ENCODE measurements around the gene LRMDA. TPM values are rescaled to one million over a fixed set of nuclear protein-coding genes. Genes with fewer than 3 reads are reported as not detected.
A peak's percentile ranks its signal among the peaks of the same experiment; 100 is the strongest.

Gene LRMDA
- total RNA-seq, 1 experiment from 2014 or later, result not detected

DNA sequence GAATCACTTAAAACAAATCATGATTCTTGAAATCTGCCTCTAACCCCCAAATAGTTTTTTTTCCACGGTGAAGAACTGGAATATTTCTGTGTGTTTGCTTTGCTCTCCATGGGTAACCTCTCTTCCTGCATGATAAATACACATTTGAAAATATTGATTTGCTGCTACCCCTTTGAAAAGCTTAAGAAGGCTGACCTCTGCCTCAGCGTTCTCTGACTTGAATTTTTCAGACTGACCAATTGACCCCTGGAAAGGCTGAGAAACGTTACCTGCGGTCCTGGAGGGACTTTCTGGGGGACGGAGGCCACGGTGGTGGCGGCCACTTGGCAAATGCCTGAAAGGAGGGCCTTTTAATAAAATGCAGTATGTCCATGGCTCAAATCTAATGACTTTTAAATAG lies 520.2 kb downstream of the LRMDA start:
- no peak for DNase-seq (ENCODE audit: low read depth)

DNA sequence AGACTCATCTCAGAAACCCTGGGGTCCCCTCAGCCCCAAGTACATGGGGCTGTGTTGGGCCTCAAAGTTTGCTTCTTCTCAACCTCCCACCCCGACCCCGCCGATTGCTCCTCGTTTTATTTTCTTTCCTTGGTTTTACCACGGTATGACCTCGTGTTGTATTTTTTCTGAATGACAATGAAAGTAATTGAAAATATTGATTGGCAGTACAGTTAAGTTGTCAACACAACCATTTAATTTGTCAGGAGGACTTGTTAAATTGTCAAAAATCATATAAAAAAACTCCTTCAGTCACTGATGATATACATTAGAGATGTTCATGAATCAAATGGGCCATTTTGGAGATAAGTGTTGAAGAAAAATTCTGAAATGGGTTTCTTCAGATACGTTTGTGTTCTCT lies 520.7 kb downstream of the LRMDA start:
- DNase-seq (ENCODE audit: low read depth), result no peak

DNA sequence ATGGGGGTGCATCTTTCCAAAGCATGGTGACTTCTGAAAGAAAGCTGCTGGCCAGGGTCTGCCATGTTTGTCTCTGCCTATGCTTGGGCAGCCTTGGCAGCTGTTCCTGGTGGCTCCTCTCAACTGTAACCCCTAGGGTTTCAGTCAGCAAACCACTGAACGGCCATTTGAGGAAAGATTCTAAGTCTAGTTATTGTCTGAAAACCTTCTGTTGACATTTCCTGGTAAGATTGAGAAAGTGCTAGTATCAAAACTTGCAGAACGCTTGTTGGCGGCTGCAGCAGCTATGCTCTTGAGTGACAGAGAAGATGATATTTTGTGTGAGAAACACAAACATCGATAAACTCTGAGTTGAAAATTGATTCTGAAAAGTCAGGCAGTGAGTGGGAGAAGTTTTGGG lies 523.1 kb downstream of the LRMDA start:
- DNase-seq (ENCODE audit: low read depth), result no peak

DNA sequence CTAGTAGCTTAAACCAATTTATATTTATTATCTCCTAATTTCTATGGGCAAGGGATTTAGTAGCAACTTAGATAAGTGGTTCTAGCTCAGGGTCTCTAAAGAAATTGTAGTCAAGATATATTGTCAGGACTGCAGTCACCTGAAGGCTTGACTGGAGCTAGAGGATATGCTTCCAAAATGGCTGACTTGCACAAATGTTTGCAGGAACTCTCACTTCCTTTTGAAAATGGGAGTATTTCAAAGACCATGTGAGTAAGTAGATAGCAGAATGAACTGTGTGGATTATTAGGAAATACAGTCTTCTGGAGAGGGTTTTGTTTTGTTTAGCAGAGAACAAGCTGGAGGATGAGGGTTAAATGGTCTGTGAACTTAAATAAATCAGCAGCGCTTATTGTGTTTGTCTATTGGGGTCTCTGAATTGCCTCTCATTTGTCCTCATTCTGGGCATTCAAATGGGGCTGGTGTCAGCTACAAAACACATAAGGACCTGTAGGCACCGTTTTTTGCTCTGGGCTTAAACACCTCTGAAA lies 524.6 kb downstream of the LRMDA start:
- DNase-seq (ENCODE audit: low read depth), result no peak

DNA sequence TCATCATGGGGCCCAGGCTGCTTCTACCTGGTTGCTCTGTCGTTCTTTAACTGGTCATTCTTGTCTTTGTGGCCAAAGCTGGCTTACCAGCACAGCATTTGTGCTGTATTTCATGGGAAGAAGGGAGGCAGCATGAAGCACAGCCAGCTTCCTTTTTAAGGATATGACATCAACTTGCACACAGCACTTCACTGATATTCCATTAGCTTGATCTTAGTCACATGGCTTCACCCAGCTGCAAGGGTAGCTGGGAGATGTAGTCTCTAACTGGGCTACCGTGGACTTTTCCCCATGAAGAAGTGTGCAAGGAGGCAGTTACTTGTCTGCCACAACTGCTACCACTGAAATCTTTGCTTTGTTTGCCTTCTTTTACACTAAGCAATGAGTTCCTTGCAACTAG lies 525.2 kb downstream of the LRMDA start:
- peak; percentile 15 for DNase-seq (ENCODE audit: low read depth)

DNA sequence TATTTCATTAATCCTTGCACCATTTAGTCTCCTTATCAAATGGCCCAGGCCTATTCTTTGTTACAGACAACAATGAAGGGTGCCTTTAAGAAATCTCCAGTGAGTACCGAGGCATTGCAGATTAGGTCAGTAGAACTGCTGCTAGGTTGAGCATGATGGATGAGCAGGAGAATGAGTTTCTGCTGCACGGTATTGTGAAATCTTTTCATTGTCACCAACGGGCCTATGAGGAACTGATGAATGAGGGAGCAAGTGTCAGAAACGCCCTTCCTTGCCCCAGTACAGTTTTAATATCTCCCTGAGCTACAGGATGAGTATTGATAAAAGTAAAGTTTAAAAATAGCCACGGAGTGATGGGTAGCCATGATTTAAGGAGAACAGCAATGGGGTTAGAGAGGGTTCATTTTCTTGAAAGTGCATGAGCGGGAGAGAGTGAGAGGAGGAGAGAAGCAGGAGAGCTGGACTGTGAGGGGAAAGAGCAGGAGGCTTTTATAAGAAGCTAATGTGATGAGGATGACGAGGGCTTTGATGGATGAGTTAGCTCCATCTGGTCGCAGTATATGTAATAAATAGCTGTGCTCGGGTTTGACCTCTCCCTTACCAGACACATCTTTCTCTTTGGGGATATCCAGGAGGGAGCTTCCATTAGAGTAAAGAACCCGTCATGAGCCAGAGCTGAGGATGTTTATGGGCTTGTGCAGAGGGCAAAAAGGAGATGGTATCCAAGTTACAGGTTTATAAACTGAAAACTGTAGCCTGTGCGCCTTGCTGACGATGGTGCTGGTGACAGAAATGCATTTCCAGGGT lies 526.1 kb downstream of the LRMDA start:
- DNase-seq (ENCODE audit: low read depth), result no peak

DNA sequence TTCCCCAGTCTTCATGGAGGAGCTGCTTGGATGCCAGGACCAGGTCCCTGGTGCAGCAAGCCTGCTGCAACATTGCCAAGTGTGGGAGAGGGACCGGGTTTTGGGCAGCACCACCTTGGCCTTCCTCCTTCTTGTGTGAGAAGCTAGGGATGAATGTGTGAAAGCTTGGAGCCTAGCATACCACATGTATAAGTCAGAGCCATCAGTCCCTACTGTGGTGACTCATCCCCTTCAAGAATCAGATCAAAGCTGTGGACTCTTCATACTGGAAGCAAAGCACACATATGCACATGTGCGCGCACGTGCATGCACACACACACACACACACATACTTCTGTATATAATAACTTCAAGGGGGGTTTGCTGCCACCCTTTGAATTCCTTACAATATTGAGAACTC lies 527.8 kb downstream of the LRMDA start:
- DNase-seq (ENCODE audit: low read depth), result peak; percentile 80

DNA sequence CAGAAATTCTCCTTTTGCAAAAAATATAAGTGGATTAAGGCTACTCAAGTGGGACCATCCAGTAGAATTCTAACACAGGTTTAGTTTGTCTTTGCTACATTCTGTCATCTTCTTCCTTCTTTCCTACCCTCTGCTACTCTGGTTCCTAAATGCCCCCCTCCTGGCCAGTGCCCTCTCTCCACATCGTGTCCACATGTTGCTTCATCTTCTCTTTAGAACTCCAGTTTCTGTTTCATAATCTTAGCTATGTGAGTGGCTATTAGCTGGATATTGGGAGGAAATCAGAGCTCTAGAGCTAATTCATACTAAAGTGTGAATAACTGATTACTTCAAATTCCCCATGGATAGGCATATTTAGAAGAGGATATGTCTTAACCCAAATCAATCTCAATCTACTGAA lies 528.5 kb downstream of the LRMDA start:
- DNase-seq (ENCODE audit: low read depth), result no peak

DNA sequence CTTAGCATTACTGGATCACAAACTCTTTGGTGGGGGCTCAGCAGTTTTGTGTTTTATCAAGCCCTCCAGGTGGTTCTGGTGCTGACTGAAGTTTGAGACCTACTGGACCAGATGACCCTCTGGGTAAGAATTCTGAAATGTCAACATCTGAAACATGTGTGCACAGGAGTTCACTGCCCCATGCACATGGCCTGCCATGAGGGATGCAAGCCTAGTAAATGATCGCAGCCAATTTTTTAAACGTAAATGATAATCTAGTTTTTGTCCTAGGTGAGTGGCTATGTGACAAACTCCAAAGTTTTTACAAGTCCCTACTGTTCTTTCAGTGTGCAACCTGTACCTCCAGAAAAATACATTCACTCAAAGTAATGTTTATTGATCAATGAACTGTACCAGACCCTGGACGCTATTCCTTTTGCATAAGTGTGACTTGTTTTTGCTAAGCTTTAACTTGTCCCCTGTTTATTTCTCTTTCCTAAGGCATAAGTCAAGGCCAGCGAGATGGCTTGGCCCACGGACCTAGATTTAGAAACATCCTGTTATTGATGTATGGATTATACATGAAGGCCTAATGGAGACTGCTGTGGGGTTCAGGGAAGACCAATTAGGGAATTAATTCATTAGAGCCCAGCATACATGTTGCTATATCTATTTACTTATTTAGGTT lies 531.1 kb downstream of the LRMDA start:
- no peak for DNase-seq (ENCODE audit: low read depth)

DNA sequence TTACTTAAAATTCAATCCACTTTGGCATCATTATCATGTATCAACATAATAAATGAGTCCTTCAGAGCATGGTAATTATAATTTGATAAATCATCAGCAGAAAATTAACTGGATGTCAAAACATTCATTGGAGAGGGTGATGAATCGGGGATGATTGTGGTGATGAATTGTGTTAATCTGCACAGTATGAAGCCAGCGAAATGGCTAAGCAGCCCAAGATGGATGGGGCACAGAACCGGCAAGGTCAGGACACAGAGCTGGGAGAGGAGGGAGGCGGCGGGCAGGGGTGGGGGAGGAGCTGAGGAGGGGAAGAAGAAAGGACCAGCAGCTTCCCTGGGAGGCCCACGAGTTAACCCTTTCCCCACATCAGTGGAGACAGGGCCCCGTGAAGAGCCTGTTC lies 536.1 kb downstream of the LRMDA start:
- DNase-seq (ENCODE audit: low read depth), result no peak

DNA sequence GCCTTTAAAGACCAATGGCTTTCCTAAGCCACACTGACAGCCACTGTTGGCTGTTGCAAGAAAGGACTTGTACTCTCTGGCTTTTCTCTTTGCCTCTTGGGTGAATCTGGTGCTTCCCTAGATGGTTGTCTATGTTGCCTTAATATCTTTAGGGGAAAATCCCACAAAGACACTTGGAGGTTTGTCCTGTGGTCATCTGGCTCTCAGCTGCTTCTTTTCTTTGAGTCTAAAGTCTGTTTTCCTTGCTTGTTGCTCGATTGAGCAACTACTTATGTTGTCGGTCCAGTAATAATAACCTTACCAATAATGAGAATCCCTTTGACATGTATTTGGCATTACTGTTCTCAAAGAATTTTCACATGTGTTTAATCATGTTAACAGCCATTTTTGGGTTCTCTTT lies 537.6 kb downstream of the LRMDA start:
- DNase-seq (ENCODE audit: low read depth), result no peak

DNA sequence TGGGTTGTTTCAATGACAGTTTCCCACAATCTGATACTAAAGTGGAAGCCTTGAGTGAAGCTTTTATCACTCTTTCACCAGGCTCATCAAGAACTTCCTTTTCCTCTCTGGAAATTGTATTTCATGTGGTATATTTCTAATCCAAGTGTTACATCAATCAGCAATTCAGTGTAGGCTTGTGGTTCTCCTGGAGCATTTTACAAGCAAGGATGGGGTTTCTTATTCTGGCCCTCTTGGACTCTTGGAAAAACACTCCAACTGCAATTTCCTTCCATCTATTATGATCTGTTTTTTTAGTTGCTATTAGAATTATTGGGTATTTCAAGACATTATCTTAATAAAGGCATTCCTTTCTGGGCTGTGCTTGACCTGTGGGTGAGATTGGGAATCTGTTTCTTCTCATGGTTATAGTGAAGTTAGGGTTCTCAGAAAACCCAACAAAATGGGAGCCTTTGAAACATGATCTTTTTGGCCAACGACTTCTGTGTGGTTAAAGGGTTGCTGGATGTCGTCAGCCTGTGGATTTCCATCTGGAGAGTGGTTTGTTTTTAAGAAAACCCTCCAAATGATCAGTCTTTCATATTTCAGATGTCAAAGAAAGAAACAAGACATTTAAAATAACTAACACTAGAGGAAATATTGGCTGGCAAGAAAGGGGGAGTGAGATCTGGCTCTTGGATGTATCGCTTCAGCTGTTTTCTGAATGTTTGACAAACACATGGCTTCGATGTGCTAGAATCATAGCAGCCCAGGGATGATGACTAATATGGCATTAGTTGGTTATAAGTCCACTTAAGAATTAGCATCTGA lies 540.2 kb downstream of the LRMDA start:
- peak; percentile 47 for DNase-seq (ENCODE audit: low read depth)

DNA sequence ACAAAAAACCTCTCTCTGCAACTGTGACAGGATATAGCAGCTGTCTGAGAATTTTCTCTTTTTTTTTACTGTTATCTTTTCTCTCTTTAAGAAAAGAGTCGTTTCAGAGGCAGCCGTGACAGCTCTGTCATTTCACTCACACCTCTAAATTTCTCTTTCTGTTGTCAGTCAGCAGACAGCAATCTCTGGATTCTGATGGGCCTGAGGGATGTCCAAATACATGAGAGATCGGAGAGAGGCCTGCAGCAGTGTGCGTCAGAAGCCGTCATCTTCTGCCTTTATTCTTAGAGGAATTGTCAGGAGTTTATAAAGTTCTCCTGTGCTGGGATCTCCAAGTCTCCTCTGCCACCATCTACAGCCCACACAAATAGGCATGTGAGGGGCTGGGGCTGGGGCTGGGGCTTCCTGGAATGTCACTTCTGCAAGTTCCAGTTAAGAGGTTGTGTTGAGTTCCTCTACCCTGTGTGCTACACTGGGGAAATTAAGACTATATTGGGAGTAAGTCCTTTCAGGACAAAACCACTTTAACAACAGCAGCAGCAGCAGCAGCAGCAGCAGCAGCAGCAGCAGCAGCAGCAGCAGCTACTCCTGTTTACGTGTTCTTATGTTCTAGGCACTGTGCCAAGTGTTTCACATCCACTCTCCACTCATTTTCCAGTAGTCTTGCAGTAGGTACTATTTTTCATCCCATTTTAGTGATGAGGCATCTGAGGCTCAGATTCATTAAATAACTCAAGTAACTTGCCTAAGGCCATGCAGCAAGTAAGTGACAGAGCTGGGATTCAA lies 541.3 kb downstream of the LRMDA start:
- peak; percentile 12 for DNase-seq (ENCODE audit: low read depth)

DNA sequence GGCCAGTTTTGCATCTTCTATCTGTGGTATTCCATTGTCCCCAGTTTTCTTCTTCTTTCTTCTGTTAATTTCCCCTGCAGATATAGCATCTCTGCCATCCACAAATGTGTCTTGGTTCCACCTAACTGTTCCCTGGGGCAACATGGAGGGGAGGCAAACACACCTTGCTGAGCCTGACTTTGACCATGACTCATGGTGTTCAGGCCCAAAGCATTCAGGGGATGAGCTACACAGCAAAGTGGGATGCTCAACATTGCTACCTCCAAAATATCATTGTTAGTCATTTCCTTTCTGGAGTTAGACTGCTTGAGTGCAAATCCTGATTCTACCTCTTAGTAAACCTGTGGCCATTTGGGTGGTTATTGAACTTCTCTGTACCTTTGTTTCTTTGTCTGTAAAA lies 542.7 kb downstream of the LRMDA start:
- DNase-seq (ENCODE audit: low read depth), result peak; percentile 13

DNA sequence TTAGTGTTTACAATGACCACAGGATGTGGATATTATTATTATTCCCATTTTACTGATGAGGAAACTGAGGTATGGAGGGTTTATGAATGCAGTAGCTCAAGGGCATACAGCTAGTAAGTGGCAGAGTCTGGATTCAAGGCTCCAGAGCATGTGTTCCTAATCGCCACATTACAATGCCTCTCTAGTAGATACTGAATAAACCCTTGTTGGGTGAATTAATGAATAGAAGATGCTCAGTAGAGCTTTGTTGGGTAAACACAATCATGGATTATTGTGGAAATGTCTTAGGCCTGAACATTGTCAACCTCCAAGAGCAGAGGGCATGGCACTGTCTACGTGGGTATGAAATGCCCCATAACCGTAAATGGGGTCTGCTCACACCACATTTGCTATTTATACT lies 545.3 kb downstream of the LRMDA start:
- DNase-seq (ENCODE audit: low read depth), result no peak

DNA sequence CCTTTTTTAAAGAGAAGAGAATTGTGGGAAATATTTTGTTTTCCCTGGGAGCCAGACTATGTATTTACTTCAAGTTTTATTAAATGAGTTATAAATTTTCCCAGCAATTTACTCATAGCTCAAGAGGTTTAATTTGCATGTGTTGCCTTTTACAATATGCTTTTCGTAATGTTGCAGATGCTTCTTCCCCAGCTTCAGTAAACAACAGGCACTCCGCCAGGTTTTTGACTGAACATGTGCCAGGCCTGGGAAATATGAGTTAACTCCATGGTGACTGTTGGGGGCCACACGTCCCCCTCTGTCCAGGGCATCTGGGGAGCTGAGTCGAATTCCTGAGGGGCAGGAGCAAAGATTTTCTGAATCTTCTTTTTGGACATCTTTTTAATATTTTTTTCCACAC lies 545.7 kb downstream of the LRMDA start:
- no peak for DNase-seq (ENCODE audit: low read depth)

DNA sequence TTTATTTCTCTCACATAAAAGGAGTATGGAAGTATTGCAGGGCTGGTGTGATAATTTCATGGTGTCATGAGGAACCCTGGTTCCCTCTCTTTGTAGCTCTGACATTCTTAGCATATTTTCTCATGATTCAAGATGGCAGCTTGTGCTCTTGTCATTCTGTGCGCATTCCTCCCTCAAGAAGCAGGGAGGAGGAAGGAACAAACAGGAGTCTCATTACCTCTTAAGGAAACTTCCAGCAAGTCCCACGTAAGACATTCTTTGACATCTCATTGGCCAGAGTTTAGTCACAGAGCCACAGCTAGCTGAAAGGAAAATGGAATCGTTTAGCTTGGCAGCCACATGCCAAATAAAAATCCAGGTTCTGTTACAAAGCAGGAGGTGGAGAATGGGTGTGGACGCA lies 546.8 kb downstream of the LRMDA start:
- peak; percentile 5 for DNase-seq (ENCODE audit: low read depth)

DNA sequence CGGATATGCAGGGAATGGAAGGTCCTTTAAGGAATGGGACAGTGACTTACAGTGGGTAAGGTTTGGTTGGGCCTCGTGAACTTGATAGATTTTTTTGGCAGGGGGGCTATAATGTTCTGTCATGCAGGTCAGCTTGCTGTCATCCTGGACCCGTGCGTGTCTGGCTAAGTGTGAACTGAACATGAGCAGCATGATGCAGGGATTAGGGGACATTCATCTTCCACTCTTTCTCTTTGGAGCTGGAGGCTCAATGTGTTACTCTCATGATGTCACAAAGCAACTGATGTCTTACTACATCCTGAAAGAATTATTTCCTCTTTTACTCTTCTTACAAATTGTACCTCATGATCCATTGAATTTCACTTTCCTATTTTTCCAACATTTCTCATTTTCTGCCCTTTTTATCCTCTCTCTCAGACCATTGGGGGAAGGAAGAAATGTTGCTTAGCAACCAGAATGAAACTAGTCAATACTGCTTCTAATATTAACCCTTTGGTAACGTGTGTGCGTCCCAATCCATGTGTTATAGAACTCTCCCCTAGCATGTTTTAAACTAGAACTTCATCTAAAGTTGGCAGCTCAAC lies 549.1 kb downstream of the LRMDA start:
- no peak for DNase-seq (ENCODE audit: low read depth)

DNA sequence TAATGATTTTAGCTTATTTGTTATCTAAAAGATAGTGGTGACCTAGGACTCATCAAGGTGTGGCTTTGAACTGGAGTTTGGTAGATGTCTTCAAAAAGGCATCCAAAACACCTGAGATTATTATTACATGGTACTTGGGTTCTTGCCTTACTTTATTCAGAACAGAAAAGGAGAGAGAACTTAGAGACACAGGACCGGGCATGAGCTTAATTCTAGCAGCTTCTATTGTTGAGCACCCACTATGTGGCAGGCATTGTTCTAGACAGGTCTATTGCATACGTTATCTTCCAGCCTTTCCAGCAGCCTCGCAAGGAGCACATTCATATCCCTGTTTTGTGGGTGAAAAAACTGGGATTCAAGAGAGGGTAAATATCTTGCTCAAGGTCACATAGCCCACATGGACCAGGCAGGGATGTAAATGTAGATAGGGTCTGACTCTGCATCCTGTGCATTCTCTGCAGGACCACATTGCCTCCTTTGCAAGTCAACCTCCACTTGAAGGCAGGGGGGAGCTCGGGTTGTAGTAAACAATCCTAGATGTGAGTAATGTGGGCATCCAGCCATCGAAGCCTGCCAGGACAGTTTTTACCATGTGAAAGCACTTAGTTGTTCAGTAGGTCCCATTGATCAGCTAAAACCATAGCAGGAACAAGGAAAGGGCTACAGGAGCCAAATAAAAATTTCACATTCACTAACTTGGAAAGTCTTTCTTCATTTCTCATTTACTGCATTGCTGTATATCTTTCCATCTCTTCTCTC lies 551.4 kb downstream of the LRMDA start:
- peak; percentile 18 for DNase-seq (ENCODE audit: low read depth)

DNA sequence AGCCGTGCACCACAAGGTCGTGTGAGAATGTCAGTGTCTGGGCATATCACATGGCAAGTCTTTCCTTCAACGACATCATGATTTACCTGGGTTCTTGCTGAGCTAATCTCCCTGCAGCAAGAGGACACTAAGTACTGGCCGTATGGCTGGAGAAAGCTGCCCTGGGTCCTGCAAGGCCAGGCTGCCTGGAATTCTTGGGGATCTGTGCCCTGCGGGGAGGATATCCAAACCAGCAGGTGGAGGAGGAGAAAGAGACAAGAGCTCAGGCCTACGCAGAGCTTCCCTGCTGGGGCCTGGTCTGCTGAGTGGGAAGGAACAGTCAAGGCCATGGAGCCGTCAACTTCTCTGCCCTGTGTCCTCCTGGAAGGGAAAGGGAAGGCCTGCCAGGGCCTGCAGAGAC lies 552.6 kb downstream of the LRMDA start:
- no peak for DNase-seq (ENCODE audit: low read depth)

Measured in Daoy (cell line).